GM12873 (cell line): ENCODE measurements around the gene SELPLG.

Experiments used
- TF ChIP-seq, protein P1 (sequence below): IDR thresholded peaks from 2 replicates; pipeline ENCODE4 v1.5.1; 2012; ENCODE audit warnings: low read depth, mild to moderate bottlenecking, moderate library complexity, low read length, control low read depth; ENCODE audit not compliant: insufficient read depth; ENCODE audit errors: missing control alignments

SELPLG gene

DNA sequence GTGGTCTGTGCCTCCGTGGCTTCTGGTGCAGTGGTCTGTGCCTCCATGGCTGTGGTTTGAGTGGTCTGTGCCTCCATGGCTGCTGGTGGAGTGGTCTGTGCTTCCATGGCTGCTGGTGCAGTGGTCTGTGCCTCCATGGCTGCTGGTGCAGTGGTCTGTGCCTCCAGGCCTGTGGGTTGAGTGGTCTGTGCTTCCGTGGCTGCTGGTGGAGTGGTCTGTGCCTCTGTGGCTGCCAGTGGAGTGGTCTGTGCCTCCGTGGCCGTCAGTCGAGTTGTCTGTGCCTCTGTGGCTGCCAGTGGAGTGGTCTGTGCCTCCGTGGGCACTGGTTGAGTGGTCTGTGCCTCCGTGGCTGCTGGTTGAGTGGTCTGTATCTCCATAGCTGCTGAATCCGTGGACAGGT, 10.1 kb downstream of the SELPLG start:
- TF ChIP-seq, protein P1, sequence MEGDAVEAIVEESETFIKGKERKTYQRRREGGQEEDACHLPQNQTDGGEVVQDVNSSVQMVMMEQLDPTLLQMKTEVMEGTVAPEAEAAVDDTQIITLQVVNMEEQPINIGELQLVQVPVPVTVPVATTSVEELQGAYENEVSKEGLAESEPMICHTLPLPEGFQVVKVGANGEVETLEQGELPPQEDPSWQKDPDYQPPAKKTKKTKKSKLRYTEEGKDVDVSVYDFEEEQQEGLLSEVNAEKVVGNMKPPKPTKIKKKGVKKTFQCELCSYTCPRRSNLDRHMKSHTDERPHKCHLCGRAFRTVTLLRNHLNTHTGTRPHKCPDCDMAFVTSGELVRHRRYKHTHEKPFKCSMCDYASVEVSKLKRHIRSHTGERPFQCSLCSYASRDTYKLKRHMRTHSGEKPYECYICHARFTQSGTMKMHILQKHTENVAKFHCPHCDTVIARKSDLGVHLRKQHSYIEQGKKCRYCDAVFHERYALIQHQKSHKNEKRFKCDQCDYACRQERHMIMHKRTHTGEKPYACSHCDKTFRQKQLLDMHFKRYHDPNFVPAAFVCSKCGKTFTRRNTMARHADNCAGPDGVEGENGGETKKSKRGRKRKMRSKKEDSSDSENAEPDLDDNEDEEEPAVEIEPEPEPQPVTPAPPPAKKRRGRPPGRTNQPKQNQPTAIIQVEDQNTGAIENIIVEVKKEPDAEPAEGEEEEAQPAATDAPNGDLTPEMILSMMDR: no peak

DNA sequence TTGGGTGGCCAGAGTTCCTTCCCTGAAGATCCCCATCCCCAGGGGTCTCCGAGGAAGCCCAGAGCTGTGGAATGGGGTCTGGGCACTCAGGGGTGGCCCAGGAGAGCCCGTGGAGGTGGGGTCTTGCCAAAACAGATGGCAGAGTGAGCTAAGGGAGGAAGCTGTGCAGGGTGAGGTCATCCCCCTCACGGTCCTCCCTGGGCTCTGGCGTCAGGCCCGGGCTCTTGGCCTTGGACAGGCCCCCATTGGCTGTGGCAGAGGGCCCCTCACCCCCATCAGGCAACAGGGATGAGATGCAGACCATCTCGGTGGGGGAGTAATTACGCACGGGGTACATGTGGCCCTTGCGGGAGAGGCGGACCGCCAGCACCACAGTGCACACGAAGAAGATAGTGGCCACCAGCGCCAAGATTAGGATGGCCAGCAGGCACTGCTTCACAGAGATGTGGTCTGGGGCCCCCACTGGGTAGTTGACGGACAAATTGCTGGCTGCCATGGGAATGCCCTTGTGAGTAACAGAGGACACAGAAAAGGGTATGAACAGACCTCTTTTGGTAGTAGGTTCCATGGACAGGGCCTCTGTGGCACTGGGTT, 10.7 kb downstream of the SELPLG start:
- TF ChIP-seq, protein P1: no peak

DNA sequence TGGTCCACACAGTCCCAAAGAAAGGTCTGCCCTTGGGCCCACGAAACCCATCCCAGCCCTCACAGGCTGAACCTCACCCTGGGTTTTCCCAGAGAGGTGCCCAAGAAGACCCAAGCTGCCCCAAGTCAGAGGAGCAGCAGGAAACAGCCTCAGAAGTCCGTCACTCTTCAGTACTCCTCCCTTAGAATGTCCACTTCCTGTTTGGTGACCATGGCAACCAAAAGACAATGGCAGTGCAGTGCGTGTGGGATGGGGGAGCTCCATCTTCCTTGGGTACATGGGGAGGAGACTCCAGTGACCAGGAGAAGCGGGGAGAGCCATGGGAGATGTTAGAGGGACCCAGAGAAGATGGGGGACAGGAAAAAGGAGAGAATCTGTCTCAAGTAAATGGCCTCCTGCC, 11.3 kb downstream of the SELPLG start:
- TF ChIP-seq, protein P1: no peak

DNA sequence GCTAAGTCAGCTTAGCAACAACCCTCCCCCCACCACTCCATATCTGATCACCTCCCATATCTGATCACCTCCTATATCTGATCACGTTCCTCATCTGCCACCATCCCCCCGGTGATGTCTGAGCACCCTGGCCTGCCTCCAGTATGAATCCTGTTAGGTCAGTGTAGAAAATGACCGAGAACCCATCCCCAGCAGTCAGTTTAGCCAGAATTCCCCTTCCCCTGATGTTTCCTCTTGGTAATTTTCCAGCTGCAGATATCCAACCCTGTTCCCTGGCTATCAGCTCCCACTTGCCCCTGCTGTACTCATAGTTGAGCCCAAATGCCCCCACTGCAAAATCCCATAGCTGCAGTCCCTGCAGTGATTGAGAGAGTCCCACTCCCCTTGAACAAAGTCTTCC, 12.5 kb downstream of the SELPLG start:
- TF ChIP-seq, protein P1: no peak

DNA sequence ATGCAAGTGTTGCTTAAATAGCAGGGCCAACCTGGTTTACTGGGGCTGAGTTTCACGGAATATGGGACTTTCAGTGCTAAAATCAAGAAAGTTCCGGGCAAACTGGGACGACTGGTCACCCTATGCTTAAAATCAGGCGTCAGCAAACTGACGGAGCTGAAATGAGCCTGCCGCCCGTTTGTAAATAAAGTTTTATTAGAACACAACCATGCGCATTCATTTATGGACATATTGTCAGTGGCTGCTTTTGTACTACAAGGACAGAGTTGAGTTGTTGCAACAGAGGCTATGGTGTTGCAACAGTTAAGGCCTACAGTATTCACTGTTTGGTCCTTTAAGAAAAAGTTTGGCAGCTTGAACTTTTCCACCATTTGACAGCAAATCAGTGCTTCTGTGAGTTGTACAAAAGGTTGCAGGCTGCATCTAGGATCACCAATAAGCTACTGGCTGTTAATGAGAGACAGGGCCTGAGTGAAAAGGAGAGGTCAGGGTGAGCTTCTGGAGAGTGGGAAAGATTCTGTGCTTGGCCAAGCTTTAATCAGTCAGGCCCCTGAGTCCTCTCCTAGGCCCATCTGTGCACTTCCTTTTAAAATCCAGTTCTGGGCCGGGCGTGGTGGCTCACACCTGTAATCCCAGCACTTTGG, 13.3 kb downstream of the SELPLG start:
- TF ChIP-seq, protein P1: no peak

DNA sequence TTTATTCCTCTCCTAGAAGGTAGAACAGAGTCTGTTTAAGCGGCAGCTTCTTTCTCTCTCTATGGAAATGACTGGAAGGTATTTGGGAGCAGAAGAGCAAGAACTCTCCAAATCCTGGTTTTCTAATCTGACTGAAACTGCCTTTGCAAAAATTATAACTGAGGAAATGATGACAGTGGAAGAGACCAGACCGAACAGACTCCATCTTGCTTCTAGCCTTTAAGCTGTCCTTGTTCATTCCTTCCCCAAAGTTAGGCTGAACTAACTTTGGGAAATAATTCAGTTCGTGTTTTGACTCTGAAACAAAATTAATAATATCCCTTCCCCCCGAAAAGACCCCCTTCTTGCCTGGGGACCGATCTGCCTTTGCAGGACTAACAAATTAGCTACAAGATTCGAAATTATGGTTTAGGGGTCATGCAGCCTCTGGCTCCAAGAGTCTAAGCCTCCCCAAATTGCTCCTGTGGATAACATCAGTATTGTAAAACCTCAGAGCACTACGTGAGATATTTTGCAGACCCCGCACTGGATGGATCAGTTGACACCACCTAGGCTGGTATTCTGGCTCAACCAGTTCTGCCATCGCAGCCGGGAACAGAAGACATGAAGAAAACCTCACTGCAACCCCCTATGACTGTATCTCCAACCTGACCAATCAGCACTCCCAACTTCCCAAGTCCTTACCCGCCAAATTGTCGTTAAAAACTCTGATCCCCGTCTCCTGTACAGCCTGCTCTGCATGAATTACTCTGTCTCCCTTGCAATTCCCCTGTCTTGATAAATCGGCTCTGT, 14.1 kb downstream of the SELPLG start:
- TF ChIP-seq, protein P1: no peak
